GM12878 (cell line): ENCODE measurements around the gene CA5A. TPM values are rescaled to one million over a fixed set of nuclear protein-coding genes. Genes with fewer than 3 reads are reported as not detected.
A peak's percentile ranks its signal among the peaks of the same experiment; 100 is the strongest.

Experiments
- ATAC-seq: fragments of 200-7000 bp; cut with Tn5 transposase; 3 replicates; pipeline ENCODE4 v1.9.1; 2020; ENCODE audit warnings: mild to moderate bottlenecking, moderate library complexity
- BruUV-seq: library from RNA; stranded (reverse); fragments of 400-500 nt; replicated peaks from 2 replicates; lab custom pipeline; 2021; lab: Mats Ljungman, UMichigan
- CTCF ChIA-PET: fragments of 300-600 bp; sonication (Branson Sonifier 250); formaldehyde crosslinking; extraction: SDS; loops from one replicate; lab custom pipeline; 2021; ENCODE audit warnings: inconsistent platforms; lab: Yijun Ruan, JAX
- POLR2A ChIA-PET: fragments of 350-600 bp; formaldehyde crosslinking; extraction: SDS; loops from one replicate; lab custom pipeline; 2021; ENCODE audit warnings: inconsistent platforms; lab: Charles Lee
- RAD21 ChIA-PET: fragments of 300-600 bp; sonication (Branson Sonifier 250); formaldehyde crosslinking; loops from one replicate; lab custom pipeline; 2023; ENCODE audit warnings: antibody characterized with exemption; ENCODE audit not compliant: unreplicated experiment; lab: Charles Lee
- SMC1A ChIA-PET: fragments of 300-600 bp; sonication (Branson Sonifier 250); formaldehyde crosslinking; loops from one replicate; lab custom pipeline; 2023; ENCODE audit not compliant: unreplicated experiment, uncharacterized antibody; lab: Charles Lee
- DNase-seq: peaks from one replicate; pipeline ENCODE4 v3.0.0-alpha.2; 2011; ENCODE audit warnings: low read depth, low spot score
- FAIRE-seq: peaks from 3 replicates; lab custom pipeline; 2011; peaks lifted over from hg19 to GRCh38; lab: Jason Lieb, UNC
- H2AFZ ChIP-seq: 2 replicates; pipeline ENCODE4 v1.6.0; 2011; ENCODE audit warnings: low read depth, low read length, control low read depth; ENCODE audit not compliant: control insufficient read depth
- H3K27ac ChIP-seq: 2 replicates; pipeline ENCODE4 v1.5.1; 2011; ENCODE audit warnings: control low read depth; ENCODE audit not compliant: control insufficient read depth, insufficient read depth
- H3K27me3 ChIP-seq, 2 experiments: replicated peaks in 1 of 2; 2 replicates each; pipeline versions ENCODE4 v1.6.0 to v1.6.1; 2011; ENCODE audit warnings: low read length in 1 of 2; ENCODE audit not compliant: control insufficient read depth in 2 of 2, insufficient read depth in 2 of 2
- H3K36me3 ChIP-seq, 2 experiments: 2 replicates each; pipeline ENCODE4 v1.5.1; 2011; ENCODE audit warnings: low read length in 1 of 2; ENCODE audit not compliant: control insufficient read depth in 2 of 2, insufficient read depth in 2 of 2
- H3K4me1 ChIP-seq: 2 replicates; pipeline ENCODE4 v1.6.1; 2011; ENCODE audit warnings: mild to moderate bottlenecking, low read length, moderate library complexity, mixed read lengths; ENCODE audit not compliant: control insufficient read depth, insufficient read depth
- H3K4me2 ChIP-seq: 2 replicates; pipeline ENCODE4 v1.6.0; 2011; ENCODE audit warnings: control low read depth; ENCODE audit not compliant: control insufficient read depth, insufficient read depth
- H3K4me3 ChIP-seq: fragments of 200-600 bp; sonication (generic); 2 replicates; pipeline ENCODE4 v1.5.1; 2016
- H3K79me2 ChIP-seq: 2 replicates; pipeline ENCODE4 v1.6.0; 2011; ENCODE audit warnings: low read length; ENCODE audit not compliant: control insufficient read depth, insufficient read depth
- H3K9ac ChIP-seq: 2 replicates; pipeline ENCODE4 v1.8.0; 2011; ENCODE audit warnings: low read length, control low read depth, mixed read lengths; ENCODE audit not compliant: control insufficient read depth, insufficient read depth
- H3K9me3 ChIP-seq: replicated peaks from 3 replicates; pipeline ENCODE4 v1.5.1; 2011; ENCODE audit warnings: mild to moderate bottlenecking, low read length; ENCODE audit not compliant: control insufficient read depth, insufficient read depth
- H4K20me1 ChIP-seq: 2 replicates; pipeline ENCODE4 v1.6.0; 2011; ENCODE audit not compliant: control insufficient read depth, insufficient read depth
- CBX3 ChIP-seq: fragments of 200-600 bp; sonication (generic); IDR thresholded peaks from 2 replicates; pipeline ENCODE4 v1.6.1; 2016; ENCODE audit warnings: low read depth, borderline replicate concordance
- CEBPB ChIP-seq, 2 experiments: fragments of 150-350 bp in 1 of 2; IDR thresholded peaks; 2 replicates each; pipeline ENCODE4 v1.6.1; 2012 to 2014; ENCODE audit warnings: low read depth in 2 of 2, low read length in 2 of 2, borderline replicate concordance in 1 of 2, inconsistent platforms in 1 of 2
- POLR2A ChIP-seq: IDR thresholded peaks from 2 replicates; pipeline ENCODE4 v1.6.1; 2011; ENCODE audit warnings: low read depth, mild to moderate bottlenecking, low read length
- SMC3 ChIP-seq: IDR thresholded peaks from 2 replicates; pipeline ENCODE4 v1.6.1; 2011; ENCODE audit warnings: low read length, improper control_type of control experiment, borderline replicate concordance
- WGBS: methylation state at CpG from one replicate; pipeline ENCODE4 v1.1.6; 2016; ENCODE audit warnings: low lambda C conversion rate; ENCODE audit not compliant: insufficient replicate concordance, insufficient coverage; ENCODE audit errors: missing lambda C conversion rate; 5-methylcytosine and 5-hydroxymethylcytosine counted together
- in situ Hi-C: fragments of 300-500 bp; cut with MboI; formaldehyde crosslinking; loops from 9 replicates; pipeline ENCODE4 v1.14.3; 2018; ENCODE audit warnings: mixed read lengths
- intact Hi-C: fragments of 100-400 bp; cut with micrococcal nuclease; formaldehyde crosslinking; loops from one replicate; pipeline ENCODE4 v1.14.2; 2022; ENCODE audit not compliant: unreplicated experiment
- polyA plus RNA-seq, 11 experiments: library from polyadenylated mRNA; depleted of rRNA in 4 of 11; unstranded in 6 of 11; stranded (reverse) in 5 of 11; fragments of >200 nt; fragmentation: Nextera tagmentation in 4 of 11; fragmentation: Illumina TruSeq in 1 of 11; extraction: Ambion mirVana in 4 of 11; extraction: Trizol in 1 of 11; gene quantifications; 1 replicate in 1 of 11; 2 replicates in 10 of 11; pipeline versions ENCODE4 v1.2.1 to v1.2.3, GENCODE V29; 2011 to 2016; ENCODE audit warnings: inconsistent platforms in 2 of 11, missing spikeins in 2 of 11, low read depth in 1 of 11
- small RNA-seq: library from RNA; depleted of rRNA; stranded (forward); fragments of <200 nt; gene quantifications from one replicate; pipeline ENCODE3, GENCODE V24; 2014
- total RNA-seq, 4 experiments: library from RNA; depleted of rRNA in 3 of 4; stranded (reverse); fragments of >200 nt in 3 of 4; fragmentation: Illumina TruSeq in 1 of 4; extraction: Trizol in 1 of 4; gene quantifications; 2 replicates each; pipeline versions ENCODE4 v1.2.1 to v1.2.3, GENCODE V29; 2013 to 2021
- TF ChIP-seq, protein P1 (sequence below): IDR thresholded peaks from 2 replicates; pipeline ENCODE4 v1.6.1; 2012; ENCODE audit warnings: low read length, inconsistent platforms
- TF ChIP-seq, protein P2 (sequence below): fragments of 450-650 bp; conservative IDR thresholded peaks from 2 replicates; pipeline ENCODE4 v1.6.1; 2017; ENCODE audit warnings: mild to moderate bottlenecking, moderate library complexity

The CA5A gene
- total and polyA plus RNA-seq, 10 of the 15 experiments (the other 5 are each of a cell fraction or from before 2014, with no cell fraction given): not detected

DNA sequence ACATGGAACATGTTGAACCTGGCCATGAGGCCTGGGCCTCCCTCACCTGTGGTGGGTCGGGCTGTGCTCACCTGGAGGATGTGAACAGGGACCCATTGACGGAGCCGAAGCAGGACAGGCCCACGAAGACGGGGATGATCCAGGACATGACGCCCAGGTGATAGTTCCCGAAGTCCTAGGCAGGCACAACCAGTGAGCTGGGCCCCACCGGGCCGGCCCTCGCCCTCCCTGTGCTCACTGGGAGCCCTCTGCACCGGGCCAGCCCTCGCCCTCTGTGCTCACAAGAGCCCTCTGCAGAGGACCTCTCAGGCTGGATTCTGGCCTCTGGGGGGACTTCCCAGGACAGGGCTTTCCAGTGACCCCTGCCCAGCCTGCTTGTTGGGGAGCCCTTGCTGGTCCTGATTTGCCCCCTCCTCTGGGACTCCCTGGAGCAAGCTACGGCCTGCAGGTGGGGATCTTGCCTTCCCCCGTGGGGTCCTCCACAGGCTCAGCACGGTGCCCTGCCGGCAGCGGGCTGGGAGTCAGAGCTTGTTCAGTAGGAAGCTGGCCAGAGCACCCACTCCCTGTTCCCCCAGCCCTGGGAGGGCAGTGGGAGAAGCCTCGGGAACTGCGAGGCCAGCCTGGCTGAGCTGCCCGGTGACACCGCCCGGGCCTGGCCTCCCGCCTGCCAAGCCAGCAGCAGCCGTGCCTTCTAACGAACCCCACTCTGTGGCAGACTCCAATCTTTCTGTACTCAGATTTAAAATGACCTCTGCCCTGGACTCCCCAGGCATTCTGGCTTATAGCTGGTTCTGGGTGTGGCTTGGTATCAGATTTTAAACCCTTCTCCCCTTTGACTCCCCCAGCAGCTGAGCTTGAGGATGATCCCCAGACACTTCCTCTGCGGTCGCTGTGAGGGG, 97.4 kb downstream of the CA5A start:
- H3K36me3 ChIP-seq: peaks cover 26 to 79% of the 10 kb centered on the region in 2 experiments
- in situ Hi-C loops: no loop called here
- POLR2A ChIA-PET: interaction anchor here (0.7 kb wide), 1 partner anchor 18 kb away, joined by 3 read pairs; no protein-coding TSS in a partner anchor

More for the DNA sequence above, 97.4 kb downstream of the CA5A start:
- no peak overlapping the region for H3K4me2 ChIP-seq
- no peaks in the 10 kb centered on the region for H4K20me1 ChIP-seq
- ChIA-PET RAD21 (interaction anchor here (0.8 to 1.6 kb wide), 2 partner anchors 11 to 59 kb away, joined by 3 to 5 read pairs; no protein-coding TSS in a partner anchor), SMC1A (interaction anchor here (1.4 kb wide), 1 partner anchor 11 kb away, joined by 3 read pairs; no protein-coding TSS in a partner anchor), CTCF (interaction anchor here (0.6 to 2.5 kb wide), 6 partner anchors 11 to 75 kb away, joined by 3 to 9 read pairs (median 4); no protein-coding TSS in a partner anchor)
- no TSS peak for BruUV-seq
- no peaks in the 10 kb centered on the region for H3K9me3 ChIP-seq
- WGBS: 97% methylated on average over 26 of the region's 27 CpGs
- no peaks in the 10 kb centered on the region for H3K27me3 ChIP-seq
- no peak overlapping the region for H3K9ac ChIP-seq
- FAIRE-seq (no peak), DNase-seq (no peak)
- H3K27ac ChIP-seq: no peak overlapping the region
- peaks cover 1% of the 10 kb centered on the region for H3K79me2 ChIP-seq
- no peak overlapping the region for H3K4me3 ChIP-seq
- intact Hi-C loops: no loop called here
- no peaks in the 10 kb centered on the region for H3K4me1 ChIP-seq
- no peak overlapping the region for H2AFZ ChIP-seq
- TF ChIP-seq SMC3 (no peak), CBX3 (no peak), CEBPB (IDR thresholded peaks at IDR 0.05; ENCODE audit: borderline replicate concordance in 1 of 2, low read depth in 2 of 2, low read length in 2 of 2) (no peak), POLR2A (peak; percentile 47; the same call in 1 of the 2 replicates)
- TF ChIP-seq, protein P1, sequence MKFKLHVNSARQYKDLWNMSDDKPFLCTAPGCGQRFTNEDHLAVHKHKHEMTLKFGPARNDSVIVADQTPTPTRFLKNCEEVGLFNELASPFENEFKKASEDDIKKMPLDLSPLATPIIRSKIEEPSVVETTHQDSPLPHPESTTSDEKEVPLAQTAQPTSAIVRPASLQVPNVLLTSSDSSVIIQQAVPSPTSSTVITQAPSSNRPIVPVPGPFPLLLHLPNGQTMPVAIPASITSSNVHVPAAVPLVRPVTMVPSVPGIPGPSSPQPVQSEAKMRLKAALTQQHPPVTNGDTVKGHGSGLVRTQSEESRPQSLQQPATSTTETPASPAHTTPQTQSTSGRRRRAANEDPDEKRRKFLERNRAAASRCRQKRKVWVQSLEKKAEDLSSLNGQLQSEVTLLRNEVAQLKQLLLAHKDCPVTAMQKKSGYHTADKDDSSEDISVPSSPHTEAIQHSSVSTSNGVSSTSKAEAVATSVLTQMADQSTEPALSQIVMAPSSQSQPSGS: no peak
- TF ChIP-seq, protein P2, sequence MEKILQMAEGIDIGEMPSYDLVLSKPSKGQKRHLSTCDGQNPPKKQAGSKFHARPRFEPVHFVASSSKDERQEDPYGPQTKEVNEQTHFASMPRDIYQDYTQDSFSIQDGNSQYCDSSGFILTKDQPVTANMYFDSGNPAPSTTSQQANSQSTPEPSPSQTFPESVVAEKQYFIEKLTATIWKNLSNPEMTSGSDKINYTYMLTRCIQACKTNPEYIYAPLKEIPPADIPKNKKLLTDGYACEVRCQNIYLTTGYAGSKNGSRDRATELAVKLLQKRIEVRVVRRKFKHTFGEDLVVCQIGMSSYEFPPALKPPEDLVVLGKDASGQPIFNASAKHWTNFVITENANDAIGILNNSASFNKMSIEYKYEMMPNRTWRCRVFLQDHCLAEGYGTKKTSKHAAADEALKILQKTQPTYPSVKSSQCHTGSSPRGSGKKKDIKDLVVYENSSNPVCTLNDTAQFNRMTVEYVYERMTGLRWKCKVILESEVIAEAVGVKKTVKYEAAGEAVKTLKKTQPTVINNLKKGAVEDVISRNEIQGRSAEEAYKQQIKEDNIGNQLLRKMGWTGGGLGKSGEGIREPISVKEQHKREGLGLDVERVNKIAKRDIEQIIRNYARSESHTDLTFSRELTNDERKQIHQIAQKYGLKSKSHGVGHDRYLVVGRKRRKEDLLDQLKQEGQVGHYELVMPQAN: no peak
- TF ChIP-seq, all 136 proteins: peak for 1
- no peak for ATAC-seq

Small RNA genes lying within 50 kb of the gene (small RNA-seq; reads per million reads assigned to genes)
- not detected for gene AC127455.1

Other genes with a start within 250 kb of the CA5A start
- 34.0 and 36.6 TPM in 2 replicates for gene KLHDC4, start 170.5 kb downstream of the CA5A start, total RNA-seq (2014; rRNA removed)
- 24.2 and 26.1 TPM in 2 replicates for gene KLHDC4, start 170.5 kb downstream of the CA5A start, total RNA-seq (2014; rRNA removed; fragmentation: Illumina TruSeq; extraction: Trizol)
- gene KLHDC4, start 170.5 kb downstream of the CA5A start, total RNA-seq (2021): 54.8 and 62.1 TPM in 2 replicates
- gene KLHDC4, start 170.5 kb downstream of the CA5A start, polyA plus RNA-seq (2011; rRNA removed): 13.4 and 20.3 TPM in 2 replicates
- 25.7 and 34.3 TPM in 2 replicates for gene KLHDC4, start 170.5 kb downstream of the CA5A start, polyA plus RNA-seq (2014; fragmentation: Illumina TruSeq; extraction: Trizol)
- gene KLHDC4, start 170.5 kb downstream of the CA5A start, polyA plus RNA-seq (2014; fragmentation: Nextera tagmentation; extraction: Ambion mirVana): 1 to 10 TPM in 1 of 2 experiments, under 1 TPM in 1; 0.80 to 4.1 TPM
- 39.1 and 59.3 TPM in 2 replicates for gene KLHDC4, start 170.5 kb downstream of the CA5A start, polyA plus RNA-seq (2014; rRNA removed)
- gene KLHDC4, start 170.5 kb downstream of the CA5A start, polyA plus RNA-seq (2016; fragmentation: Nextera tagmentation; extraction: Ambion mirVana): 10 to 100 TPM; 31.6 to 37.1 TPM
- 29.8 and 33.4 TPM in 2 replicates for gene SLC7A5, start 67.0 kb downstream of the CA5A start, total RNA-seq (2014; rRNA removed)
- 11.4 and 13.0 TPM in 2 replicates for gene SLC7A5, start 67.0 kb downstream of the CA5A start, total RNA-seq (2014; rRNA removed; fragmentation: Illumina TruSeq; extraction: Trizol)
- 95.1 and 101 TPM in 2 replicates for gene SLC7A5, start 67.0 kb downstream of the CA5A start, total RNA-seq (2021)
- gene SLC7A5, start 67.0 kb downstream of the CA5A start, polyA plus RNA-seq (2011; rRNA removed): 4.8 and 8.6 TPM in 2 replicates
- 10.1 and 38.1 TPM in 2 replicates for gene SLC7A5, start 67.0 kb downstream of the CA5A start, polyA plus RNA-seq (2014; fragmentation: Illumina TruSeq; extraction: Trizol)
- 1 to 10 TPM; 2.3 to 4.2 TPM for gene SLC7A5, start 67.0 kb downstream of the CA5A start, polyA plus RNA-seq (2014; fragmentation: Nextera tagmentation; extraction: Ambion mirVana)
- 44.5 and 51.5 TPM in 2 replicates for gene SLC7A5, start 67.0 kb downstream of the CA5A start, polyA plus RNA-seq (2014; rRNA removed)
- gene SLC7A5, start 67.0 kb downstream of the CA5A start, polyA plus RNA-seq (2016; fragmentation: Nextera tagmentation; extraction: Ambion mirVana): 10 to 100 TPM; 55.0 to 56.2 TPM
- 9.6 and 13.4 TPM in 2 replicates for gene BANP, start 14.9 kb upstream of the CA5A start, total RNA-seq (2014; rRNA removed)
- gene BANP, start 14.9 kb upstream of the CA5A start, total RNA-seq (2014; rRNA removed; fragmentation: Illumina TruSeq; extraction: Trizol): 10.8 and 11.7 TPM in 2 replicates
- gene BANP, start 14.9 kb upstream of the CA5A start, total RNA-seq (2021): 17.8 and 21.9 TPM in 2 replicates
- 10.9 and 12.7 TPM in 2 replicates for gene BANP, start 14.9 kb upstream of the CA5A start, polyA plus RNA-seq (2011; rRNA removed)
- gene BANP, start 14.9 kb upstream of the CA5A start, polyA plus RNA-seq (2014; fragmentation: Illumina TruSeq; extraction: Trizol): 11.5 and 12.0 TPM in 2 replicates
- 1 to 10 TPM; 3.9 to 7.3 TPM for gene BANP, start 14.9 kb upstream of the CA5A start, polyA plus RNA-seq (2014; fragmentation: Nextera tagmentation; extraction: Ambion mirVana)
- 12.9 and 14.4 TPM in 2 replicates for gene BANP, start 14.9 kb upstream of the CA5A start, polyA plus RNA-seq (2014; rRNA removed)
- gene BANP, start 14.9 kb upstream of the CA5A start, polyA plus RNA-seq (2016; fragmentation: Nextera tagmentation; extraction: Ambion mirVana): 10 to 100 TPM; 13.3 to 16.8 TPM